Progenitor cell of endocrine pancreas (in vitro differentiated cells): ENCODE data around the gene PLEKHG2. TPM values are rescaled to one million over a fixed set of nuclear protein-coding genes. Genes with fewer than 3 reads are reported as not detected.
"Not testable (repeated sequence)": the region's sequence is repeated elsewhere in the genome, so short reads cannot be mapped to it uniquely, and the experiment has no call there.

Source experiments
- DNase-seq: peaks from one replicate; pipeline ENCODE4 v3.0.0; 2021; ENCODE audit warnings: low spot score; ENCODE audit not compliant: unreplicated experiment
- H3K27ac Mint-ChIP-seq: 2 replicates; pipeline ENCODE4 v1.8.0; 2021; ENCODE audit warnings: mild to moderate bottlenecking, moderate library complexity, mixed read lengths
- H3K27me3 Mint-ChIP-seq: 2 replicates; pipeline ENCODE4 v1.8.0; 2021; ENCODE audit warnings: mixed read lengths
- H3K36me3 Mint-ChIP-seq: 2 replicates; pipeline ENCODE4 v1.8.0; 2022; ENCODE audit warnings: mixed read lengths; ENCODE audit not compliant: insufficient read depth
- H3K4me1 Mint-ChIP-seq: 2 replicates; pipeline ENCODE4 v1.8.0; 2021; ENCODE audit warnings: low read depth, mixed read lengths
- H3K4me3 Mint-ChIP-seq: 2 replicates; pipeline ENCODE4 v1.8.0; 2021; ENCODE audit warnings: low read depth, mild to moderate bottlenecking, moderate library complexity, mixed read lengths
- H3K9me3 Mint-ChIP-seq: 2 replicates; pipeline ENCODE4 v1.8.0; 2021; ENCODE audit warnings: low read depth, mixed read lengths
- total RNA-seq: library from RNA; stranded (reverse); gene quantifications from 2 replicates; pipeline ENCODE4 v1.2.1, GENCODE V29; 2021
- TF ChIP-seq, protein P1 (sequence below): fragments of 200-600 bp; sonication (generic); IDR thresholded peaks from one replicate; pipeline ENCODE4 v1.5.0; 2021; ENCODE audit warnings: antibody characterized with exemption, mild to moderate bottlenecking; ENCODE audit not compliant: unreplicated experiment

PLEKHG2 gene
- total RNA-seq, 1 donor from 2014 or later: 162 TPM

DNA sequence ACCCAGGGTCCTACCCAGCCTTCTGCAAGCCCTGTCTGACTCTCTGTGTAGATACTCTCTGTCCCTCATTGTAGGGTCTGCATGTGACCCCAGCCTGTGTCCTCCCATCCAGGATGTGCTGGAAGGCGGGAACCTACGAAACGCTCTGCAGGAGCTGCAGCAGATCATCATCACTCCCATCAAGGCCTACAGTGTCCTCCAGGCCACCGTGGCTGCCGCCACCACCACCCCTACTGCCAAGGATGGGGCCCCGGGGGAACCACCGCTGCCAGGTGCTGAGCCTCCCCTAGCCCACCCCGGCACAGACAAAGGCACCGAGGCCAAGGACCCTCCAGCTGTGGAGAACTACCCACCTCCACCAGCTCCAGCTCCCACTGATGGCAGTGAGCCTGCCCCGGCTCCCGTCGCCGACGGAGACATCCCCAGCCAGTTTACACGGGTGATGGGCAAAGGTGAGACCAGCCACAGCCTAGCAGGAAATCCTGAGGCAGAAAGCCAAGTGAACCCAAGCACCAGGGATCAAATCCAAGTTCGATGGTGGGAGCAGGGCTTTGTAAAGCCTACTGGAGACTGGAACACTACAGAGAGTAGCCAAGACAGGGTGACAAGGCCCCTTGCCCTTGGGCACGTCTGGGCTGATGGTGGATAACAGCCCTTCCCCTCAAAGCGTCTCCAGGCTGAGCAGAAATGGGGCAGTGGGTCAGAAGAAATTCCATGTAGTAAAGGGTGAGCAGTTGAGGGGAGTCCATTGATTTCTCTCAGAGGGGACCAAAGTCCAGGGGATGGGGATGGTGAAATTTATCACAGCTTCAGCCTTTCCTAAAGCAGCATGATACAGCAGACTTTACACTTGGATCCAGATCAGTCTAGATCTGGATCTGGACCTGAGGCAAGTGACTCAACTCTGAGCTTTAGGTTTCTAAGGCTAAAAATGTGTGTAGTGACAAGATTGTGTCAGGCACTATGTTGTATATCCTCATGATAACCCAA, 34.8 kb upstream of the PLEKHG2 start:
- Mint-ChIP-seq H3K9me3 (no peaks in the 10 kb centered on the region), H3K4me1 (no peaks in the 10 kb centered on the region), H3K4me3 (no peak overlapping the region), H3K27ac (no peak overlapping the region), H3K27me3 (no peaks in the 10 kb centered on the region), H3K36me3 (peaks cover 37% of the 10 kb centered on the region)
- no peak for DNase-seq
- TF ChIP-seq, protein P1, sequence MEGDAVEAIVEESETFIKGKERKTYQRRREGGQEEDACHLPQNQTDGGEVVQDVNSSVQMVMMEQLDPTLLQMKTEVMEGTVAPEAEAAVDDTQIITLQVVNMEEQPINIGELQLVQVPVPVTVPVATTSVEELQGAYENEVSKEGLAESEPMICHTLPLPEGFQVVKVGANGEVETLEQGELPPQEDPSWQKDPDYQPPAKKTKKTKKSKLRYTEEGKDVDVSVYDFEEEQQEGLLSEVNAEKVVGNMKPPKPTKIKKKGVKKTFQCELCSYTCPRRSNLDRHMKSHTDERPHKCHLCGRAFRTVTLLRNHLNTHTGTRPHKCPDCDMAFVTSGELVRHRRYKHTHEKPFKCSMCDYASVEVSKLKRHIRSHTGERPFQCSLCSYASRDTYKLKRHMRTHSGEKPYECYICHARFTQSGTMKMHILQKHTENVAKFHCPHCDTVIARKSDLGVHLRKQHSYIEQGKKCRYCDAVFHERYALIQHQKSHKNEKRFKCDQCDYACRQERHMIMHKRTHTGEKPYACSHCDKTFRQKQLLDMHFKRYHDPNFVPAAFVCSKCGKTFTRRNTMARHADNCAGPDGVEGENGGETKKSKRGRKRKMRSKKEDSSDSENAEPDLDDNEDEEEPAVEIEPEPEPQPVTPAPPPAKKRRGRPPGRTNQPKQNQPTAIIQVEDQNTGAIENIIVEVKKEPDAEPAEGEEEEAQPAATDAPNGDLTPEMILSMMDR: no peak

DNA sequence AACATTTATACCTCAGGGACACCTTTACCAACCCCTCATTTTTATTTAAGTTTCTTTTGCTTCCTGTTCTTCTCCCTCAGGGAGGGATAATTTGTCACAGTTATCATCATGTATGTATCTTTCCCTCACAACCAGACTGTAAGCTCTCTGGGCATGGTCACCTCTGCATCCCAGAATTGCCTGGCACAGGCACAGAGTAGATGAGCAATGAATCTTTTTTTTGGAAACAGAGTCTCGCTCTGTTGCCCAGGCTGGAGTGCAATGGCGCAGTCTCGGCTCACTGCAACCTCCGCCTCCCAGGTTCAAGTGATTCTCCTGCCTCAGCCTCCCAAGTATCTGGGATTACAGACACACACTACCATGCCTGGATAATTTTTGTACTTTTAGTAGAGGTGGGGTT, 33.1 kb upstream of the PLEKHG2 start:
- peak overlapping the region; percentile 5 for H3K27ac Mint-ChIP-seq

DNA sequence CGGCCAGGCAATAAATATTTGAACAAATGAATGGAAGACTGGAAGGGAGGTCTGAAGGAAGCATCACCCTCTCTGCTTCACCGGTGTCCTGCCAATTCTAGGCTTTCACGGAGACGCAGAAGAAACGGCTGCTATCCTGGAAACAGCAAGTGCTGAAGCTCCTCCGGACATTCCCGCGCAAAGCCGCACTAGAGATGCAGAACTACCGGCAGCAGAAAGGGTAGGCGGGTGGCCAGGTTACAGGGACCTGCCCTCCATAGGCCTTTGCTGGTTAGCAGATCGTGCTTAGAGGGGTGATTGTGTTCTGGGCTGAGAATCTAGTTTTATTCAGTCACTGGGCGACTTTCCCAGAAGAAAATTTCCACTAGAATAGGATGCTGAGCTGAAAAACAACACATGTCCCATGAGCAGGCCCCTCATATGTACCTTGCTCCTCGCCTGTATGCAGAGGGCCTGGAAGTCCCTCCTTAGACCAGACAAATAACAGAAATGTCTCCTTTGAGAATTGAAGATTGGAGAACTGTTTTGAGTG, 32.5 kb upstream of the PLEKHG2 start:
- H3K4me1 Mint-ChIP-seq: no peaks in the 10 kb centered on the region
- no peak for DNase-seq
- no peak overlapping the region for H3K27ac Mint-ChIP-seq
- H3K36me3 Mint-ChIP-seq: peaks cover 35% of the 10 kb centered on the region
- H3K4me3 Mint-ChIP-seq: no peak overlapping the region
- H3K27me3 Mint-ChIP-seq: no peaks in the 10 kb centered on the region
- H3K9me3 Mint-ChIP-seq: no peaks in the 10 kb centered on the region
- TF ChIP-seq, protein P1: no peak

More for the DNA sequence above, 33.1 kb upstream of the PLEKHG2 start:
- not testable (repeated sequence) for H3K9me3 Mint-ChIP-seq, H3K27me3 Mint-ChIP-seq, H3K4me3 Mint-ChIP-seq, DNase-seq, H3K4me1 Mint-ChIP-seq
- peaks cover 36% of the 10 kb centered on the region for H3K36me3 Mint-ChIP-seq

DNA sequence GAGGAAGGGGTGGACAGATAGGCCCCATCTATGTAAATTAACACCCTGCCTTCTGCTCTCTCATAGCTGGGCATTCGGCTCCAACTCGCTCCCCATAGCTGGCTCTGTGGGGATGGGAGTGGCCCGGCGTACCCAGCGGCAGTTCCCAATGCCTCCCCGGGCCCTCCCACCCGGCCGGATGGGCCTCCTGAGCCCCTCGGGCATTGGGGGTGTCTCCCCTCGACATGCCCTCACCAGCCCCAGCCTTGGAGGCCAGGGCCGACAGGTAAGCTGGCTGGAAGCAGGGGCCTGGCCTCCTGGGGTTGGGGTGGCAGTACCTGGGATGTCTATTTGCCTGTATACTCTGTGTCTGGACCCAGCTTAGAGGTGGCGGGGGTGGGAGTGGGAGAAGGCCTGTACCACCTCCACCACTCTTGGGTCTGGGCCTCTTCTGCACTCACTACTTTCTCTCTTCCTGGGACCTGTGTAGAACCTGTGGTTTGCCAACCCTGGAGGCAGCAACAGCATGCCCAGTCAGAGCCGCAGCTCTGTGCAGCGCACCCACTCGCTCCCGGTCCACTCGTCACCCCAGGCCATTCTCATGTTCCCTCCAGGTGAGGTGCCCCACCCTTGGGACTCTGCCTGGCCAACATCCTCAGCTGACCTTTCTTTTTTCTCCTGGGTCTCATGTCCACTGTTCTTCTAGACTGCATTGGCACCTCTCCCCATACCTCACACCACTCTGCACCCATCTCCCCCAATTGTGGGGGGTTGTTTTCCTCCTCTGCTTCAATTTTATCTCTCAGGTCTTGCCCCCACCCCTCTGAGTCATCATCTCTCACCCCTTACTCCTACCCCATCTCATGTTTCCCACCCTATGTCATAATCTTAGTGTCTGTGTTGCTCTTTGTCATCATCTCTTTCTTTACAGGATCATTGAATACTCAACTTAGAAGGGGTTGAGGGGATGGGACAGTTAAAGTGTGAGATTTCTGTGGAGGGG, 31.7 kb upstream of the PLEKHG2 start:
- no peak overlapping the region for H3K4me3 Mint-ChIP-seq
- no peaks in the 10 kb centered on the region for H3K4me1 Mint-ChIP-seq
- peaks cover 36% of the 10 kb centered on the region for H3K36me3 Mint-ChIP-seq
- no peaks in the 10 kb centered on the region for H3K27me3 Mint-ChIP-seq
- no peak for DNase-seq
- H3K27ac Mint-ChIP-seq: peak overlapping the region; percentile 78
- TF ChIP-seq, protein P1: no peak
- H3K9me3 Mint-ChIP-seq: no peaks in the 10 kb centered on the region

DNA sequence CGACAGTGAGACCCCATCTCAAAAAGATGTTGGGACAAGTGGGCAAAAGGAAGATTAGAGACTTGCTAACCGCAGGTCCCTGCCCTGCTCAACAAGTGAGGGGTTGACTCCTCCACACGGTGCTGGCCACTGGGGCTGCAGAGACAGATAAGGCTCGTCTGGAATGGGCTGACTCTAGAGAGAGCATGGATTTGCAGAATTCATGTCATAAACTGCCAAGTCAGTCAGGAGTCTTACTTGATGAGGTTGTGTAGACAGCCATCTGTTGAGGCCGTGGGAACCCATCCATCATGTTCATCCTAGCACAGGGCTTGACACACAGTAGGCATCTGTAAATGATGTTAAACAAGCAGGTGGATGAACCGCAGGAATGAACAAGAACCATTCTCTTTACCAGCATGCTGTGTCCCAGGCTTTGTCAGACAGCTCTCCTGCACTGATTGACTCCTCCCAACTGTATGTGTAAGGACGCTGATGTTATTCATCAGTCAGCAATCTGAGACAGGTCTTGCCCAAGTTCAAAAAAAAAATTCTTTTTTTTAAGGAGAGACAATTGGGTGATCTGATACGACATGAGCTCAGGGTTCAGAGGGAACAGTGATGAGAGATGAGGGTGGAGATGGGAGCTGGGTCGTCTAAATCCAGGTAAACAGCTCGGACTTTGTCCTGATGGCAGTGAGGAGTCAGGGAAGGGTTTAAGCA, 30.4 kb upstream of the PLEKHG2 start:
- Mint-ChIP-seq H3K27ac (peak overlapping the region; percentile 53), H3K4me1 (no peaks in the 10 kb centered on the region), H3K27me3 (no peaks in the 10 kb centered on the region), H3K9me3 (no peaks in the 10 kb centered on the region), H3K36me3 (peaks cover 37% of the 10 kb centered on the region), H3K4me3 (no peak overlapping the region)
- no peak for DNase-seq
- TF ChIP-seq, protein P1: no peak
